Skin of body (tissue), 2 donors: ENCODE data around the gene PLCB1. TPM values are rescaled to one million over a fixed set of nuclear protein-coding genes. Genes with fewer than 3 reads are reported as not detected.
A peak's percentile ranks its signal among the peaks of the same experiment; 100 is the strongest.

Experiments
- DNase-seq: peaks from one replicate; lab custom pipeline; 2025; lab: John Stamatoyannopoulos, UW
- total RNA-seq: library from RNA; depleted of rRNA; stranded (reverse); fragments of >200 nt; gene quantifications from one replicate; pipeline ENCODE4 v1.2.3, GENCODE V29; 2014

Gene PLCB1
- total RNA-seq, 1 donor from 2014 or later, result 23.8 TPM

DNA sequence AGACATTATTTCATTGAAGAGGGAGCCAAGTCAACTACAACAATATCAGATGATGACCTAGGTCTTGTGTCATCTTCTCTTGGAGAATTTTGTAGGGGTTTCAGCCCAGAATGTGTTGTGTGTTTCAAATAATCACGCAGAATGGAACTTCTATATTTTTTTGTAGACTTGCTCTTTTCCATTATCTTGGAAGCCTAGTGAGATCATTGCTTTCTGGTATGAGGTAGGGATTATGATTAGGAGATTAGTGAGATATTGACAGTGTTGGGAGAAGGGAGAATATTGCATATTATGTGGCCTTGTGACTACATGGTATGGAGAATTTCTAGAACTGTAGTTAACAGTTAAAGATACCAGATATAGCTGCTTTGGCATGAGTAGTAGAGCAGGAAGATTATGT is 513.3 kb downstream of the PLCB1 start:
- peak; percentile 19 for DNase-seq

DNA sequence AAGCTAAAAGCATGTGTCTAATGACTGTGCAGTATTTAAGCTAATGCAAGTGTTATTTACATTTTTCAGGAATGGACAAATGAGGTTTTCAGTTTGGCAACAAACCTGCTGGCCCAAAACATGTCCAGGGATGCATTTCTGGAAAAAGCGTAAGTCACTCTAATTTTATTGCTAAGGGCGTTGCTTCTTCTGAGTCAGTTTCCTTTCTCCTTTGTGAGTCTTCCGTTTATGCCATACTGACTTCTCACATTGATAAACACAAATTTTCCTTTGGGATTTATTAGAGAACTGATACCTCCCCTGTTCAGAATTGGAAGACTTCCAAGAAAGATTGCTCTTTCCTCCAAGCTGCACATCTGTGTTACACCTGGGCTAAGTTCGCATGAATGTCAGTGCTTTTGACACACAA is 514.0 kb downstream of the PLCB1 start:
- DNase-seq, result peak; percentile 89

DNA sequence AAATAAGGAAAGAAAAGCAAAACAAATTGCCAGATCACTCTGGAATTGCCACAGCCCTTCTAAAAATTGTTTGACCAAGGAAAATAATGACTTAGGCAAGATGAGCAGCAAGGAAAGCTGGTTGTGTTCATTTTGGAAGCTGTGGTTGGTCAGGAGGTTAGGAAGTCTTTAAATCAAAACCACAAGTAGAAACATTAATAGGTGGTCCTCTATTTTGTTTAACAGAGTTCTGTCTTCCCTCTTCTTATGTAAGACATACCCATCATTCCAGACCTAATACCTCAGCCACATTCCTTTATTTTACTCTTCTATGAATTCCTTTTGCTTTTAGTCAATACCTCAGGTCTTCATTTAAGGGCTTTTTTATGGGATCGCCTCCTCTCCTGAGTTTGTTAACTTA is 514.6 kb downstream of the PLCB1 start:
- DNase-seq, result no peak

DNA sequence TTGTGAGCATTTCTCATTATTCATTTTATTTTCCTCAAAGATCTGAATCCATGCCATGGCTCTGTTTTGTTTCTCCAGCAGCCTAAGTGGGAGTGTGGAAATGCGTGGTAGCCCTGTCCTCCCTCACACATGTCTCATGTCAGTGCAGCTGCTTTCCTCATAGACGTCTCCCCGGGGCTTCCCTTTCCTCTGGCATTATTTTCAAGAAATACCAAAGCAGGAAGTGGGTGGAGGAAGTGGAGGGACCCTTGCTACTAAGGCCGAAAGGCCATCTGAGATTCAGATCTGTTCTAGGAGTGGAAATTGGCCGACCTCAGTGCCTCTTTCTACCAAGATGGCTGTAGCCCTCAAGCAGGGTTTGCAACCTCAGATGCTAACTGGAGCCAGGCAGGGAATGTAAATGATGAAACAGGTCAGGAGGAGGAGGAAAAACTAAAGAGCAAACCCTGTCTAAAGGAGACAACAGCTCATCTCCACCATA is 515.9 kb downstream of the PLCB1 start:
- peak; percentile 68 for DNase-seq

DNA sequence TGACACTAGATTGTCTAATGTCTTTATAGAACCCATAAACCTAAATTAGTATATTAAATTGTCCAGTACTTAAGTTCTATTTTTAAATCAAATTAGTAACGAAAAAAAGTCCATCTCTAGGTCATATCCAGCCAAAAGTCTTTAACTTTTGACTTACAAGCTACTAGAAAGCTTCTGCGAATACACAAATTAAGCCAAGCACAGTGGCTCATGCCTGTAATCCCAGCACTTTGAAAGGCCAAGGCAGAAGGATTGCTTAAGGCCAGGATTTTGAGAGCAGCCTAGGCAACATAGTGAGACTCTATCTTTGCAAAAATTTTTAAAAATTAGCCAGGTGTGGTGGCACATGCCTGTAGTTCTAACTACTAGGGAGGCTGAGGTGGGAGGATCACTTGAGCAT is 516.4 kb downstream of the PLCB1 start:
- no peak for DNase-seq

DNA sequence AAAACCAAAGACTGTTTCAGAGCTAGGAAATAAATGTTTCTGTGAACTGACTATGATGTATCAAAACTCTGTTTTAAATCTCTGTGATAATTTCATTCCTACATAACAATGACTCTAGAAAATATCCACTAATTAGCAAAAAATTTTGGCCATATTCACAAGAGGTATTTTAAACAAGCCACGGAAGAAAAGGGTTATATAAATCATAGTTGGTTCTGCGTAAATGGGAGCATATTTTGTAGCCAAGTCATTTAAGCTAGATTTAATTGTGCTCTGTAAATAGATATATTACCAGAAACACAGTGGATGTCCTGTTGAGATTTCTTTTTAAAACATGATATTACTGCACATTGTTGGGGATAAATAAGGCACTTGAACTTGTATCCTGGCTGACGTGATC is 520.3 kb downstream of the PLCB1 start:
- DNase-seq, result no peak

DNA sequence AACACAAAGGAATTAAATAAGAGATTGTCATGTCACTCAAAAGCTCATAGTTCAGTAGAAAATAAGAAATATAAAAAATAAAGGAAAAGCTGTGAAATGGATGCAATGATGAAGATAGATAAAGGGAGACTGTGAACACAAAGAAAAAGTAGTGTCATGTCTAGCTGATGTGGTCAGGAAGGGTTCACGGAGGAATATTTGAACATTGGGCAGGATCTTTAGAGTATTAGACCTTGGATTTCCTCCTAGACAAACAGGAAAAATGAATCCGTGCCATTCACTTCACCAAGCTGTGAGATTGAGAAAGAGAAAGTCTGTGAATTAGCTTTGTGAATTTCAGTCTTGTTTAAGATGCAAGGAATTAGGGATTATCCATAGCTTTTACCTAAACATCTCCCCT is 522.4 kb downstream of the PLCB1 start:
- DNase-seq, result no peak

DNA sequence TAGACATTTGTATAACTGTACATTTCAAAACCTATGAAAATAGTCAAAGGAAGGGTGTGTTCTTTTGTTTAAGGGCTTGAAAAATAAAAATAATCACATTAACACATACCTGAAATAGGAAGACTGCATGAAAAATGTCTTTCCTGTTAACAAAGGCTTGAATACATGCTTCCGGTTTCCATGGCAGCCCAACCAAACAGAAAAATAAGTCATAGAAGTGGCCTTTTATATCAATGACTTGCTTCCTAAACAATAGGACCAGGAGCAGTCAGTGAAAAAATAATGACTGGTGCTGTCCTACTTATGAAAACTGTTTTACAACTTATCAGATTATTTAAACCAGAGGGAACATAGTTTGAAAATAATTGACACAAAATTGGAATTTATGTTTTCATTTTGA is 524.3 kb downstream of the PLCB1 start:
- DNase-seq, result no peak

DNA sequence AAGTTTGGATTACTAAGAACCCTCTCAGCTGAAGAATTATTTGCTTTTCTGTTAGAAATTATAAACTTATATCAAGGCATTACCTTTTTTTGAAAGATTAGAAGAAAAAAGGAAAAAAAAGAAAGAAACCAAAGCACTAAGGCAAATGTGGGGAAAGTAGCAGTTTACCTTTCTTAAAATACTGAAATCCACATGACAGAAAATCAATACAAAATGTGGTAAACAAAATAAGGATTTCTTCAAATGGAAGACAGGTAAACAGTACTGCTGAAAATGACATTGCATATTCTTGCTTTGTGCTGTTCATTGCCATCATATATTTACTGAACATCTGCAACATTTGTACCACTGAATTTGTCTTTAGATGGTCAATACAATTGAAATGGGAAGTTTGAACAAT is 525.6 kb downstream of the PLCB1 start:
- DNase-seq, result no peak

DNA sequence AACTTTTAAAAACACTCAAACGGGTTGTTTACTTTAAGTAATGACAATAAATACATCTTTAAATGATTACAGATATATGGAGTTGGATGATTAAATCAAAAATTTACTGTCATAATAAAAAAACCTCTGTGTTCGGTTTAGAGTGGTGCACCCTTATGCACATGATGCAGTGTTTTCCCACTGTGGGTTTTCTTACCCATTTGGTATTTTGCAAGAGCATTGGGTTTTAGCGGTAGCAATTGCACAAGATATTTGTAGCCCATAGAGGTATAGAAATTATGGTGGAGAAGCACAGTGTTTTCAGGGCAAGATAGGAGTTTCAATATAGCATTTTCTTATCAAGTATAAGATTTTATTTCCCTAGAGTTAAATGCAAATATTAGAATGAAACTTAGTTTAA is 526.0 kb downstream of the PLCB1 start:
- DNase-seq, result no peak

DNA sequence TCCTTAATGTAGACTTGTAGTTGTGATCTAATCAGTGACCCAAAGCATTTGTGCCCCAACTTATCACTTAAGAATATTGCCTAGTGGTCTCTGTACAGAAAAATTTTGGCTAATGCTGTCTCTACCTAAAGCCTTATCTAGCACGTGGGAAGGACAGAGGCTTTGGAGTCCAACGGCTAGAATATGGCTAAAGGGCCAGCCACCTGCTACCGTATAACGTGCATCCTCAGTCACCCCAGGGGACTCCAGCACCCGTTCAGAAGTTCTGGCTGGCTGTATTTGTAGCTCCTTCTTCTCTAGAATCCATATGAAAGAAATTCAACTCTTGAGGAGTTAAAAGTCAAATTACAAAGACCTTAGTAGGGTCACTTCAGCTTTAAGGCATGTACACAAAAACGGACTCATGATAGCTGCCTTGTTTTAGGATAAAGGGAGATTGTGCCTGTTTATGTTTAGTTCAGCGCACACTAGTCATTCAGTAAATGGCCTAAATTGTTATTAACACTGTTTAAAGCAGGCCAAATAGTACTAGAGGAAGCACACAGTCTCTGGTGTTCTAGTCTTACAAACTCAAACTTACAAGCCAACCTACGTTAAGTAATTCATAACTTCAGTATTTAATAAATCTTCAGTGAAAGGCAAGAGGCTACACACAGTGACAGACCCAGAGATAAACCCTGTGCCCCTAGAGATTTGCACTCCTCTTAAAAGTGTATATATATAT is 529.3 kb downstream of the PLCB1 start:
- DNase-seq, result no peak

DNA sequence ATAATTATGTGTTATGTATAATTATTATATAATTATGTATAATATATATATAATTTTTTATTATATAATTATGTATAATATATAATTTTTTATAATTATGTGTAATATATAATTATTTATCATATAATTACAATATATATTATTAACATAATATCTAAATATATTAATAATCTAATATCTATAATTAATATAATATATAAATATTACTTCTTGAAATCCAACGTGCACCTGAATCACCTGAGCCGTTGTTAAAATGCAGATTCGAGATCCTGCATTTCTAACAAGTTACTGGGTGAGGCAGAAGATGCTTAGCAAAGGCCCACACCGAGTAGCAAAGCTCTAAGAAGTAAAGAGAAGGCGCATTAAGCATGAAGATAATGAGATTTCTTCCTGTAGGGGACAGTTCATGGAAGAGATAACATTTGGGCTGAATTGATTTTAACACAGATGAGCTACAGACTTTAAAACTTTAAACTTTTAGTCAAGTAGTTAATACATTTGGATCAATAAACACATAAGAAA is 530.4 kb downstream of the PLCB1 start:
- DNase-seq, result no peak

DNA sequence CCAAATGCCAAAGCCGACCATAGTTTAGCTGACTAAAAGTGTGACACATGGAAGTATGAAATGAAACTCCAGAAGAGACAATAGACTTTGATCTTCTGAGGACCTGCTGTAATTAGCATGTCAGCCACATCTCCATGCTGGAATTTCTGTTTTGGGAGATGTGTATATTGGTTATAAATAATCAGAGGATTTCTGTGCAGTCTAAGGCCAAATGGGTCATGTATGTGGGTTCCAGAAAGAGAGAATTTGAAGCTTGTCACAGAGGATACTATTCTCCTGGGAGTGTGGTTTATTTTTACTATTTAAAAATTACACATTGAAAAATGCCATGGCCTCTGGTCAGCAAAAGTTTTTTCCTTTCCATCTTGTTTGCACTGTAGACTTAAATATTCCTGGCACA is 531.4 kb downstream of the PLCB1 start:
- DNase-seq, result no peak

DNA sequence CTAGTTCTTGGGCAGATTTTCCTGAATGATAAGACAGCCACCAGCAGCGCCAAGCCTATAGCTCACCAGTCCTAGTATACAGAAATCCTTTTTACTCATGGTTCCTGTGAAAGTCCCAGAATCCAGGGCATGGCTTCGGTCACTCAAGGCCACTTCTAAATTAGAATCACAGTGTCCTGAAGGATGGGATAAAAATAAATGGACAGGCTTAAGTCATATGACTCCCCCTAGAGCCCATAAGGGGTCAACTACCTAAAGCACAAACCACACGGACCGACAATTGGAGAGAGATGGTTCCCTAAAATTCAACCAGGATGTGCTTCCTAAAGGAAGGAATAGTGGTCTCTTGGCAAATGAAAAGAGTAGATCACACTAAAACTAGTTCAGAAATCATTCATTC is 532.7 kb downstream of the PLCB1 start:
- DNase-seq, result no peak

DNA sequence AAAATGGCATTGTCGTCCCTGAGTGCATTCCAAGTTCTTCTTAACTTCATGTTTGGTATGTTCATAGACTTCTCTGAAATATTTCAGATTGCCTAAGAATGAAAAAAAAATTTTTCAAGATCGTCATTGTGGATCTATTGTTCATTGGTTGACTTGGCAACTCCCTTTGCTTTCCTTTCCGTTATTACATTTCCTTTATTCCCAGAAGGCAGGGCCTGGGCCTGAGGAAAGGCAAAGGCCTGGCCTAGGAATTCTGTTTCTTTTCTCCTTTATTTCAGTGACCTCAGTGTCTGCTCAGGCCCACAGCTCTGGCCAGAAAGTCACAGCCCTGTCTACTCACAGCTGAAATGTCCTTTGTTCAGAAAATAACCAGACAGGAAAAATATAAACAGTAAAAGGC is 535.2 kb downstream of the PLCB1 start:
- no peak for DNase-seq

DNA sequence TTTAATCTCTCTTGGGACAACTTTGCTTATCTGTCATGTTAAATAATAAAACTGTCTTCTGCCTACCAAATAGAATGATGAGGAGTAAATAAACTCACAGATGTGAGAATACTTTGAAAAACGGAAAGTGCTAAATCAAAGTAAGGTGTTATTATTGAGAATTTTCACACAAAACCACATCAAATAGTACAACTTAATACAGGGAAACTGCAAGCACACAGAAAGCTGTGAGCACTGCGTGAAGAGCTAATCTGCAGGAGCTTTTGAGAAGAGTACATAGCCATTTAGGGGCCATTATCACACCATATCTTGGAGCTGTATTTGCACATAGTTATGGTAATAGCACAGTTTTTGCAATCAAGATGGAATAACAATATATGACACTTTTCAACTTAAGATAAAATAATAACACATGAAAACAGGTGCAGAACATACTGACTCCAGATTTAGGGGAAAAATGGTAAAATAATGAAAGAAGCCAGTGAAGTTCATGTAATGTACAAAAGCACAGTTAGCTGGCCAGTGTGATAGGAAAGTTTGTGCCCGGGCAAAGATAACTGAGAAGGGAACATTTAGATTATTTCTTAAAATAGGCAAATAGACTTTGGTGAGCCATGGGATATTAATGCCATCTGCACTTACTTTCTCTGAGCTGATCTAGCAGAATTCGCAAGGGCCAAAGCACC is 538.3 kb downstream of the PLCB1 start:
- no peak for DNase-seq

DNA sequence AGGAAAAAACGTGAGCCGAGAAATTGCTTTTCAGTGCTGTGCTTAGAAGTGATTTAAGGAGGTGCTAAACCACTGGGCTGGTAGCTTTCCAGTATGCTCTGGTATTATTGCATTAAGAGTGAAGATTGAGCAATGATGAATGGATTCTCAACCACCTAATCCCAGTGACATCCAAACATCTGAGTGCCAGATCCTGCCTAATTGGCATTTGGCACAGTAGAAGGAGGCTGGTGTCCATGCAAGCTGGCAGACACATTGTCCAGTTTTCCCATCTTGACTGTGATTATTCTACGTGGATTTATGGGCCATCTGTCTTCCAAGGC is 538.8 kb downstream of the PLCB1 start:
- no peak for DNase-seq

DNA sequence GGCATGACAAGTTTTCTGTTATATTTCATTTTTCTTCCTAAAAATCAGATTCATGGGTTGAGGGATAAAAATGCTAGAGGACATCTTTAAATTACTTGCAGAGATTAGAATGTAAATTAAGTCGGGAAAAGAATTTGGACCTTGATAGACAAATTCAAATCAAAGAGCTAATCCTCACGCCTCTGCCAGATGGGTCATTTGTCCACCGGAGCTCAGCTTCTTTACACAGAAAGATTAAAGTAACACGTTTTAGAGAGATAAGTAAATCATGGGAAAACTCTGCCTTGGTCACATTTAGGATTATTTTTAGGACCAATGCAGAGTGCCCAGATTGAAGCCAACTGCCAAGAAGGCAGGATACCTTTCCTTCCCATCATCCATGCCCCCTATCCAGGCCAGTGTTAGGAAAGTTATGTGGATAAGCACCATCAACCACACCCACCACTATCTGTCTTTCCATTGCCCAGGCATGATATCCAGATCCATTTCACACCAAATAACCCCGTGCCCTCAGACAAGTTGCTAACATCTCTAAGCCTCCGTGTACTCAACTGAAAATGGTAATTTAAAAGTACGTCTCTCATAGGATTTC is 539.4 kb downstream of the PLCB1 start:
- no peak for DNase-seq

DNA sequence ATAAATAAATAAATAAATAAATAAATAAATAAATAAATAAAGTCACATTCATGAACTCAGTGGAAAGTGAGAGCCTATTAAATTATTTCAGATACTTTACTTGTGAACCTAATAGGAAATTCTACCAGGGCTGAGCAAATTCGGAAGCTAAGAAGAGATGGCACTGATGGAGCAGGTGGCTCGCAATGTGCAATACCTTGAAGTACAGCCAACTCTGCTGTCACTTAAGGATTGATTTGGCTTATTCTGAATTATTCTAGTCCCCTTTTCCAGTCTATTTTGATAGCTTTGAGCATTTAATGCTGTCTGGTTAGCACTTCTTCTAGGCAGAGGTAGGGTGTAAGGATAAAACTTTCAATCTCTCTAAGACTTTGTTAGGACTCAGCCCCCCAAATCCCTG is 541.0 kb downstream of the PLCB1 start:
- DNase-seq, result no peak

DNA sequence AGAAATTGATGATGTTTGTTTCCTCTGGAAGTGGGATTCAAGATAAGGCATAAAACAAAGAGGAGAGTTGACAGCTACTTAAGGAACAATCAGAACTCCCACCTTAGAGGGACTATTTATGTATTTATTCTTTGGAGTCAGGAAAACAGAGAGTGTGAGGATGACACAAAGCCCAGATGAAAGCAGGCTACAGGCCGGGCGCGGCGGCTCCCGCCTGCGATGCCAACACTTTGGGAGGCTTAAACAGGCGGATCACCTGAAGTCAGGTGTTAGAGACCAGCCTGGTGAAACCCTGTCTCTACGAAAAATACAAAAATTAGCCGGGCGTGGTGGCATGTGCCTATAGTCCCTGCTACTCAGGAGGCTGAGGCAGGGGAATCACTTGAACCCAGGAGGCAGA is 543.8 kb downstream of the PLCB1 start:
- no peak for DNase-seq

DNA sequence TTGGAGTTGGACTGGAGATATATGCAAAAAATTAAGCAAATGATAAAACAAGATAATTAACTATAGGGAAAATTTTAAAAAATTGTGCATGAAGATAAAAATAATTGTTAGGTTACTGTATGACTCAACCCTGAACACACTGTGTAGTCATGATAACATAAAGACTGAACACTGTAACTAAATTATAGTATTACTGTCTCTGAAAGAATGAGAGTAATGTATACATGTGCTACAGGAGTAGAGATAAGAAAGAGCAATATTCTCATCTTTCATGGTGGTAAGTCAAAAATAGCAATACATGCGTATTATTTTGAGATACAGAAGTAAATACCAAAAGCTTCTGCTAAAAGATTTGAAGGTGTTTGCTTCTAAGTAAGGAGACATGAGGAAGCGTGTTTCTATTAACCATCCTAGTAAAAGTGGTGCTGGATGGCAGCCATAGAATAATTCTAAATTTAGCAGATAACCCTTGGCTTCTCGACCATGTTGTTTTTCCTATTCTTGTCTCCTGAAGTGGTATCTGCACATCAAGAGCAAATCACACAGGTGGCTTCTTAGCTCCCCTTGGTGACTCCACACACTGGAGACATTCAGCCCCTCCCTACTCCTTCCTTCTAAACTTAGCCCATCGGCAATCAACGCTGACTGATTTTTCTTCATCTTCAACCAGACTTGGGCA is 546.2 kb downstream of the PLCB1 start:
- no peak for DNase-seq

DNA sequence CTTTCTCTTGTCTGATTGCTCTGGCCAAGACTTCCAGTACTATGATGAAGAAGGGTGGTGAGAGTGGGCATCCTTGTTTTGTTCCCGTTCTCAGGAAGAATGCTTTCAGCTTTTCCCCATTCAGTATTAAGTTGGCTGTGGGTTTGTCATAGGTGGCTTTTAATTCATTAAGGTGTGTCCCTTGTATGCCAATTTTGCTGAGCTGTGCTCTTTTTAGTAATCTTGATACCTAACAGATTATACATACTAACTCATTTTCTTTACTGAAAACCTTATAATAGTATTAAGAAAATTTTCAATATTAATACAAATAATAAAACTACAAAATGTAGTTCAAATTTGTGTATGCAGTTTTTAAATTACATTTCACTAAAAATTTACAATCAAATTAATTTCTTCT is 557.3 kb downstream of the PLCB1 start:
- no peak for DNase-seq
